Adipose tissue (tissue), 3 donors: ENCODE measurements around the gene MTFP1. TPM values are rescaled to one million over a fixed set of nuclear protein-coding genes. Genes with fewer than 3 reads are reported as not detected.

ENCODE experiments used
- H3K27ac ChIP-seq: one replicate; pipeline ENCODE4 v1.5.1; 2013; ENCODE audit warnings: low read depth, low read length
- WGBS, 3 donors: extraction: QIAGEN DNeasy Blood & Tissue Kit; methylation state at CpG; one replicate each; pipeline ENCODE4 v1.1.7; 2013; 5-methylcytosine and 5-hydroxymethylcytosine counted together
- polyA plus RNA-seq, 3 donors: library from polyadenylated mRNA; stranded (reverse); fragments of 200-250 nt; gene quantifications; one replicate each; pipeline ENCODE4 v1.2.3, GENCODE V29; 2013
- donor health status: healthy with polysubstance abuse.
- donor health status: Bipolar disorder and iron deficiency.
- donor health status: healthy.

The MTFP1 gene
- polyA plus RNA-seq: 10 to 100 TPM; 12.7 to 20.4 (median 20.4) TPM

DNA sequence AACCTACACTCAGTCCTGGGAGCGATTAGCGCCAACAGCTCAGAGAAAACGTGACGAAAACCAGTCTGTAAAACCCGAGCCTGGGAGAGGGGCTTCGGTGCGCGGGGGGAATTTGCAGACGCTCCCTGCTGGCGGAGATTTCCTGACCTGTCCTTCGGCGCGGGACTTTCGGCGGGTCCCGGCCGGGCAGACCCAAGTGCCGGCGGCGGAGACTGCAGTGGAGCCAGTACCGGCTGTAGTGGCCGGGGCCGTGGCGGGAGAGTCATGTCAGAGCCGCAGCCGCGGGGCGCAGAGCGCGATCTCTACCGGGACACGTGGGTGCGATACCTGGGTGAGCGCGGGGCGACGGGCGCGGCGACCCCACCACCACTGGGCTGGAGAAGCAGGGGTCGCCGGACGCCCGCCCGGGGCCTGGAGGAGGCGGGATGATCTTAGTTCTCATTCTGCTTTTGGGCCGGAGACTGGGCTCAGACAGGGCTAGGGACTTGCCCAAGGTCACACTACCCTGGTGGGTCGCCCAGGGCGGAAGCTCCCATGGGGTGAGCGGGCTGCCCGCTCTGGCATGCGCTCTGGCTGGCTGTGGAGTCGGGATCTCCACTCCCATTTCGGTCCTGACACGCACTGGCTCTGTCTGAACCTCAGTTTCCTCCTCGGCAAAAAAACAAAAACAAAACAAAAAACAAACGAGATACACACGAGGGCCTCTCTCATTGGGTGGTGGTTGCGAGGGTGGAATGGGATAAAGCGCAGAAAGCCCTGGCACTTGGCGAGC is at the start of gene MTFP1:
Gene MTFP1 (plus strand): TSS at position 153 of the 772 bp plus-strand sequence. CDS start 112 bp downstream, at position 265.
- H3K27ac ChIP-seq: peak within 1 kb of the TSS; percentile 19
- 0 to 2% (median 2%) methylated on average over 55 to 61 of the region's 61 CpGs for WGBS, 3 donors

GRCh38 chr22:30380011-30380410 is 45.6 kb upstream of the MTFP1 start:
- 96% methylated on average over 19 to 20 of the region's 20 CpGs for WGBS, 3 donors

DNA sequence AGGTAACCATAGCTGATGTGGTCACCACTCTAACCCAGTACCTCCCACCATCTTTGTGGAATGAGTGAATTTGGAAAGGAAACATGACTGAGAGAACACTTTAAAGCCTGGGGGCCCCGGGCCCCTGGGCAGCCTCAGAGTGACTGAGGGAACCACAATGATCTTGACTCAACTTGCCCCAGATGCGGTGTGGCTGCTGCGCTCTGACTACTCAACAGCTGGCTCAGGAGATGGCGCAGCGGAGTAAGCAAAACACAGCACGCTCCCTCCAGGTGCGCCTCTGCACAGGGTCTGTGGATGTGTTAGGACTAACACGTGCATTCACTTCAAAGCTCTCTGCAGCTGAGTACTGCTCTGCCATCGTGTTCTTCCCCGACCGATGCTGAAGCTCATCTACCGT is 44.3 kb upstream of the MTFP1 start:
- WGBS, 3 donors: 84 to 98% (median 85%) methylated on average over 12 of the region's 12 CpGs
- no peak overlapping the region for H3K27ac ChIP-seq

More at GRCh38 chr22:30380011-30380410, 45.6 kb upstream of the MTFP1 start:
- H3K27ac ChIP-seq: no peak overlapping the region

DNA sequence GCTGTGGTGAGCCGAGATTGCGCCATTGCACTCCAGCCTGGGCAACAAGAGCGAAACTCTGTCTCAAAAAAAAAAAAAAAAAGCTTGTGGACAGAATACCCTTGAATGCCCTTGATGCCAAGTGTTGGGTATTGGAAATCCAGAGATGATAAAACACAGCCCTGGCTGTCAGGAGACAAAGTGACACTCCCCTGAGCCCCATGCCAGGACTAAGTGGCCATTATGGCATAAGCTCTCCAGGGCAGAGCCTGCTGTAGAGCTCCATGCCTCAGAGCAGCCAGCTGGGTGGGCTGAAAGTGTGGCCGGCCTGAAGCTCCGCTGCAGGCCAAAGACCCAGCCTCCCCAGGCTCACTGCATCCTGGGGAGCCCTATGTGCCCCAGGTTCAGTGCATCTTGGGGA is 43.2 kb upstream of the MTFP1 start:
- H3K27ac ChIP-seq: no peak overlapping the region
- WGBS, 3 donors: 88 to 100% (median 90%) methylated on average over 4 to 5 of the region's 5 CpGs

- H3K27ac ChIP-seq: no peak overlapping the region
- WGBS, 3 donors: 56 to 87% (median 59%) methylated on average over 3 of the region's 3 CpGs
These were observed 42.5 kb upstream of the MTFP1 start for GRCh38 chr22:30383061-30383460.

- WGBS, 3 donors: 92 to 96% (median 94%) methylated on average over 8 to 10 of the region's 10 CpGs
These were observed 39.6 kb upstream of the MTFP1 start for GRCh38 chr22:30385942-30386341.

DNA sequence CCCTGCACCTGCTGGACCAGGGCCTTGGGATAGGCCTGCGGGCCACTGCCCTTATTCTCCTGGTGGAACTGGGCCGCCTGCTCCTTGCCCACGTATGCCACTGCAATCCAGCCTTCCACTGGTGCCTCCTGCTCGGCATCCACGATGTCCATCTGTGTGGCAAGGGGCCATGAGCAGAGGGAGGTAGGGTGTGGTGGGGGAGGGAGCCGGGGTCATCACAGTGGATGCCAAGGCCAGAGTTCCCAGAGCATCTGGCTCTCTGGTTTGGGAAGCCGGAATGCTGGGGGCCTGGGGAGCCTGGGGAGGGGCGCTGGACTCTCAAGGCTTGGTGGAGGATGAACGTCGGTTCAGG is 39.0 kb upstream of the MTFP1 start:
- H3K27ac ChIP-seq: no peak overlapping the region
- WGBS, 3 donors: 21 to 26% (median 26%) methylated on average over 10 of the region's 10 CpGs

More at GRCh38 chr22:30385942-30386341, 39.6 kb upstream of the MTFP1 start:
- no peak overlapping the region for H3K27ac ChIP-seq

- WGBS, 3 donors: 1 to 2% (median 2%) methylated on average over 44 to 94 of the region's 95 CpGs
- no peak within 1 kb of the TSS for H3K27ac ChIP-seq
These were observed 38.4 kb upstream of the MTFP1 start, which contains the start of gene RNF215 for GRCh38 chr22:30386960-30387827. Gene RNF215 (minus strand): TSS chr22:30387411. CDS start chr22:30387313, 98 bp downstream.

- WGBS, 3 donors: 50 to 73% (median 68%) methylated on average over 5 of the region's 5 CpGs
- no peak overlapping the region for H3K27ac ChIP-seq
These were observed 34.4 kb upstream of the MTFP1 start for GRCh38 chr22:30390974-30391691.

DNA sequence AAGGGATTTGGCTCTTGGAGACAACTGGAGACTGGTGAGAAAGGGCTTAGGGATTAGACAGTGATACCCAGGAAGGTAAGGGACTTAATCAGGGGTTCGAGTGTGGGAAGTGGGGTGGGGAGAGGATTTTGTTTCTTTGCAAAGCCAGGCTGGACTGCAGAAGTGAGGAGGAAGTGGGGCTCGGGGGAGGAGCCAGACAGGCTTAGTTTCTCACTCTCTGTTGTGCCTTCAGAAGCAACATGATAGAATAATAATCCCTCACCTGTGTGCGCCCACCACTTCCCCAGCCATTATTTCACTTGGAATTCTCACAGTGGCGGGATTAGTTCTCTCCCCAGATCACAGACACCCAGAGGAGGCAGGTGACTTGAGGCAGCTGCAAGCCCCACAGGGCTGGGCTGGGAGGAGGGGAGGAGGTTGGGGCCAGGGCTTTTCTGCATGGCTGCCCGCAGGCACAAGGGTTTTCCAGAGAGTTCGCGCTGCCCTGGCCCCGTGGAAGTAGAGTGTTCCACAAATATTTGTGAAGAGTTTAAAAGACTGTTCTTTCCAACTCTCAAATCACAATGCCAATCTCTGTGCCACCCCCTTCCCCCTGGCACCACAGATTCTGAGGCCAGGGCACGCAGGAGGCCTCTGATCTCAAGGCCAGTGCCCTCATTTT is 32.8 kb upstream of the MTFP1 start:
- no peak overlapping the region for H3K27ac ChIP-seq
- 68 to 78% (median 69%) methylated on average over 9 of the region's 9 CpGs for WGBS, 3 donors

DNA sequence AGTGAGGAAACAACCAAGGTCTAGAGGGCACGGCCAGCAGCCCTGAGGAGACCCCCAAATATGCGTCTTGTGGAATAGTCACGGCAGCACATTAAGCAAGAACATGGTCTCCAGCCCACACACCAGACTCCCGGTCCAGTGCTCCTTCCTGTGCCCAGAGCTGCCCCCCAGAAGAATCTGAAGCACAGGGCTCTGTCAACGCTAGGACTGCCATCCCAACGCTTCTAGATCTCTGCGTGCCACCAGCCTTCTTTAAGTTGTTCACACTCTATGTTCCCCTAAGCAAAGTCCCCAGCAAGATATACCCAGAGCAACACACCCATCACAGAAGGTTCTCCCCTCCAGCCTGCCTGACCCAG is 32.3 kb upstream of the MTFP1 start:
- H3K27ac ChIP-seq: no peak overlapping the region

DNA sequence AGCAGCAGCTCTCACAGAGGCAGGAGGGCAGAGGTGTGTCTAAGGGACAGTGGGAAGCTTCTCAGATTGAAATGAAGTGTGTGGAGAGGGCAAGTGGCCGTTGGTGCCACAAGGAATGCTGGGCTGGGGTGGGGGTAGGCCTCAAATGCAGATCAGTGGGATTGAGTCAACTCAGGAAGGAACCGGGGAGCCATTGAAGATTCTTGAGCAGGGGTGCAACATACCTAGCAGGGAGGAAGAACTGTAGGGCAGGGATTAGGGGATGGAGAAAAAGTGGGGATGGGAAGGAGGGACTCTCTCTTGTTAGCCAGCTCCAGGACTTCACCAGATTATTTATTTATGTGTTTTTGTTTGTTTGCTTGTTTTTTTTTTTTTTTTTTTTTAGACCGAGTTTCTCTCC is 31.7 kb upstream of the MTFP1 start:
- H3K27ac ChIP-seq: no peak overlapping the region
- WGBS, 3 donors: 81 to 87% (median 82%) methylated on average over 3 of the region's 3 CpGs

More for the DNA sequence above, 32.3 kb upstream of the MTFP1 start:
- 80 to 84% (median 84%) methylated on average over 7 of the region's 7 CpGs for WGBS, 3 donors

DNA sequence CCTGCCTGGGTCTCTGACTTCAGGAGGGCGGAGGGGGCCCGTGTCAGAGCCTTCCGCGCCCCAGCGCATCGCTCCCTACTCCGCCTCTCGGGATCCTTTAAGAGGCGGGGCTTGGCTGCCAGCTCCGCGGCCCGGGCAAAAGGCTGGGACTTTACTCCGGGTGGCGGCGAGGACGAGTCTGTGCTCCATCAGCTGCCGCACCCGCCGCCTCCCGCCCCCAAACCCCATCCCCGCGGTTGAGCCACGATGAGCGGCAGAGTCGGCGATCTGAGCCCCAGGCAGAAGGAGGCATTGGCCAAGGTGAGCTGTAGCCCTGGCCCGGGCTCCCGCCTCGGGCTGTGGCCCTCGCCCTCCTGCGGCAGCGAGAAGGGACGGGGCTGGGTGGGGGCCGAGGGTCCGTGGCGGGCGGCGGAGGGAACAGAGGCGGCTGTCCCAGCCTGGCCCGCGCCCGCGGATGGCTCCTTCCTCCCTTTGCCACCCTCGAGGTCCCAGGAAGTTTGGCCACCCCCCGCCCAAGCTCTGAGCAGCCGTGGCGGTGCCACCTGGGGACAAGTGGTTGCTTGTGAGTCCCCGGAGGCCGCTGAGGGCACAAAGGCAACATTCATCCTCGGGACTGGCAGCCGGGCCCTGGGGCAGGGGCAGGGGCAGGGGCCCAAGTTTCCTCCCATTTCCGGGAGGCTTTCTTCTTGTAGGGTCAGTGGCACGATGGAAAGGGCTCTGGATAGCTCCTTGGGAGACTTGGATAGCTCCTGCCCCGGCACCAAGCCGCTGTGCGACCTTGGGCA is 28.5 kb upstream of the MTFP1 start, which contains the start of gene SEC14L2:
Gene SEC14L2 (plus strand): TSS at position 148 of the 785 bp plus-strand sequence. CDS start 99 bp downstream, at position 247.
- 0 to 2% (median 1%) methylated on average over 51 to 56 of the region's 56 CpGs for WGBS, 3 donors
- no peak within 1 kb of the TSS for H3K27ac ChIP-seq

DNA sequence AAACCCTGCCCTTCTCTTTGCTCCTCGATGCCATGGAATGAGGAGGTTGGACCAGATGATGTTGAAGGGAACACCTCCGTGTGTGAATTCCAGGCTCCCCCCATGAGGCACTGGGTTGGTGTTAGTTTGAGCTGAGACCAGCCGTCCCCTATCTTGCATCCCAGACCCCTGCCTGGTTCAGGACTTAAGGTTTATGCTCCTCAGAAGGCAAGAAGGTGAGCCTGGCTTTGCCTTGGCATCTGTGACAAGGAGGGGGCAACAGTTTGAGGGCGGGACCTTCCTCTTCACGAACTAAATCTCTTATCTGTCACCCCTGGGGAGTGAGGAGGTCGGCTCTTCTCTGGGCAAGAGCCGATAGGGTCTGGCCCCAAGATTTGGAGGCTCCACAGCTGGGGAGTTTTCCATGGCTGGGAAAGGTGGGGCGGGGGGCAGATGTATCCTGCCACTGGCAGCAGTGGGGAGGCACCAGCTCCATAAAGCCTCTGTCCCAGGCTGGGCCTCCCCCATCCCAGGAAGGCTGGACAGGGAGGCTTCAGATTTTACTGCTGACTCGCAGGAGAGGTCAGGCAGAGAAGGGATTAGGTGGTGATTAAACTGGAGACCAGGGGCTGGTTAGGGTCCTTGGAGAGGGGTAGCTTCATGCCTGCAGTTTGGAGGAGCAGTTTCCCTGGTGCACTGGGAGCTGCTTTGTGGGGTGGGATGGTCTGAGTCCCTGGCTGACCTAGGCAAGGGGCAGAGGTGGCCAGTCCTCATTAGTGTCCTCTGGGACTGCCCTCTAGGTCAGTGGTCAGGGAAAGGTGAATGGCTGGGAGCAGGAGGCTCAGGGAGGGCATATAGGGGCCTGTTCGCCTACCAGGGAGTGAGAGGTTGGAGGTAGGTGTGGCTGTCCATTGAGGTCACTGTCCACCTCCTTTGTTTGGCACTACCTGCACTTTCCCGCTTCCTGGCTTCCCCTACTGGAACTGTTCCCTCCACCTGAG is 27.6 kb upstream of the MTFP1 start:
- WGBS, 3 donors: 24 to 28% (median 25%) methylated on average over 11 of the region's 11 CpGs
- H3K27ac ChIP-seq: no peak overlapping the region

GRCh38 chr22:30398685-30399680 is 26.6 kb upstream of the MTFP1 start:
- 48 to 72% (median 55%) methylated on average over 24 to 25 of the region's 25 CpGs for WGBS, 3 donors
- H3K27ac ChIP-seq: no peak overlapping the region
